Measurements from ENCODE around the gene FZD10. TPM values are rescaled to one million over a fixed set of nuclear protein-coding genes. Genes with fewer than 3 reads are reported as not detected.

FZD10 gene
- total RNA-seq, 4 donors from 2014 or later, result under 0.01 to 0.39 (median 0.21) TPM

- Histone ChIP-seq H3K36me3 (no peaks in the 10 kb centered on the region), H3K27ac (no peak overlapping the region), H3K27me3 (no peaks in the 10 kb centered on the region), H3K4me3 (no peak overlapping the region), H3K9me3 (no peaks in the 10 kb centered on the region), H3K4me1 (no peaks in the 10 kb centered on the region)
- DNase-seq (ENCODE audit: low spot score in 2 of 2), result no peak
- no peak for TF ChIP-seq EP300 (IDR thresholded peaks at IDR 0.05)
- no peak for TF ChIP-seq POLR2A (IDR thresholded peaks at IDR 0.05)
- TF ChIP-seq CTCF (IDR thresholded peaks at IDR 0.05), result no peak
- 63 to 67% methylated on average over 13 of the region's 13 CpGs for WGBS, 2 donors
Observed at GRCh38 chr12:130145731-130146130, 16.5 kb upstream of the FZD10 start.

- Histone ChIP-seq H3K27me3 (no peaks in the 10 kb centered on the region), H3K4me3 (no peak overlapping the region), H3K36me3 (no peaks in the 10 kb centered on the region), H3K4me1 (no peaks in the 10 kb centered on the region), H3K9me3 (no peaks in the 10 kb centered on the region), H3K27ac (no peak overlapping the region)
- TF ChIP-seq CTCF (IDR thresholded peaks at IDR 0.05) (no peak), EP300 (IDR thresholded peaks at IDR 0.05) (no peak), POLR2A (IDR thresholded peaks at IDR 0.05) (no peak)
- WGBS, 2 donors, result 64 to 68% methylated on average over 10 of the region's 10 CpGs
- DNase-seq (ENCODE audit: low spot score in 2 of 2), result no peak
Observed at GRCh38 chr12:130146176-130146931, 15.9 kb upstream of the FZD10 start.

GRCh38 chr12:130147875-130148596 lies 14.2 kb upstream of the FZD10 start:
- H3K4me3 ChIP-seq, result no peak overlapping the region
- no peak for DNase-seq (ENCODE audit: low spot score in 2 of 2)
- no peaks in the 10 kb centered on the region for H3K27me3 ChIP-seq
- no peak overlapping the region for H3K27ac ChIP-seq
- H3K9me3 ChIP-seq, result no peaks in the 10 kb centered on the region
- H3K36me3 ChIP-seq, result no peaks in the 10 kb centered on the region
- 55 to 68% methylated on average over 6 to 8 of the region's 8 CpGs for WGBS, 2 donors
- TF ChIP-seq CTCF (IDR thresholded peaks at IDR 0.05), result no peak
- no peak for TF ChIP-seq EP300 (IDR thresholded peaks at IDR 0.05)
- no peak for TF ChIP-seq POLR2A (IDR thresholded peaks at IDR 0.05)
- no peaks in the 10 kb centered on the region for H3K4me1 ChIP-seq

- H3K27ac ChIP-seq, result no peak overlapping the region
- no peaks in the 10 kb centered on the region for H3K9me3 ChIP-seq
- 83 to 84% methylated on average over 9 of the region's 9 CpGs for WGBS, 2 donors
- no peaks in the 10 kb centered on the region for H3K4me1 ChIP-seq
- H3K36me3 ChIP-seq, result no peaks in the 10 kb centered on the region
- no peaks in the 10 kb centered on the region for H3K27me3 ChIP-seq
- no peak for DNase-seq (ENCODE audit: low spot score in 2 of 2)
- H3K4me3 ChIP-seq, result no peak overlapping the region
- TF ChIP-seq EP300 (IDR thresholded peaks at IDR 0.05) (no peak), POLR2A (IDR thresholded peaks at IDR 0.05) (no peak), CTCF (IDR thresholded peaks at IDR 0.05) (no peak)
Observed at GRCh38 chr12:130151846-130152245, 10.4 kb upstream of the FZD10 start.

- DNase-seq (ENCODE audit: low spot score in 2 of 2), result no peak
- Histone ChIP-seq H3K27me3 (no peaks in the 10 kb centered on the region), H3K27ac (no peak overlapping the region), H3K4me1 (no peaks in the 10 kb centered on the region), H3K36me3 (no peaks in the 10 kb centered on the region), H3K4me3 (no peak overlapping the region), H3K9me3 (no peaks in the 10 kb centered on the region)
- 85 to 89% methylated on average over 11 to 12 of the region's 12 CpGs for WGBS, 2 donors
- TF ChIP-seq POLR2A (IDR thresholded peaks at IDR 0.05) (no peak), CTCF (IDR thresholded peaks at IDR 0.05) (no peak), EP300 (IDR thresholded peaks at IDR 0.05) (no peak)
Observed at GRCh38 chr12:130152386-130152785, 9.9 kb upstream of the FZD10 start.

Data from tibial nerve (tissue), 4 donors.